HG03095 (cell line): Measurements from ENCODE around the gene RNPS1.

Experiments used
- ATAC-seq: cut with Tn5 transposase; IDR thresholded peaks from one replicate; pipeline ENCODE4 v1.9.1; 2021; ENCODE audit warnings: moderate library complexity; ENCODE audit not compliant: unreplicated experiment

The RNPS1 gene

GRCh38 chr16:2236337-2237101 is 31.4 kb downstream of the RNPS1 start, which contains the start of gene DNASE1L2:
DNASE1L2 (plus strand) TSS chr16:2236444; CDS start chr16:2236817, 373 bp downstream.
- ATAC-seq = no peak

GRCh38 chr16:2235695-2236336 is 32.1 kb downstream of the RNPS1 start:
- no peak for ATAC-seq

DNA sequence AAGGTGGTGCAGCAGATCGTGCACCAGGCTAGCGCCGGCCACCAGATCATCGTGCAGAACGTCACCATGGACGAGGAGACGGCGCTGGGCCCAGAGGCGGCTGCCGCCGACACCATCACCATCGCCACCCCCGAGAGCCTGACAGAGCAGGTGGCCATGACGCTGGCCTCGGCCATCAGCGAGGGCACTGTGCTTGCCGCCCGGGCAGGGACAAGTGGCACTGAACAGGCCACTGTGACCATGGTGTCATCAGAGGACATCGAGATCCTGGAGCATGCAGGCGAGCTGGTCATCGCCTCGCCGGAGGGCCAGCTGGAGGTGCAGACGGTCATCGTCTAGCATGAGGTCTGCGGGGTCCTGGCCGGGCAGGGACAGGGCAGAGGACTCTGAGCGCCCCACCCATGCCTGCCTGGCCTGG is 32.7 kb downstream of the RNPS1 start:
- ATAC-seq = no peak

DNA sequence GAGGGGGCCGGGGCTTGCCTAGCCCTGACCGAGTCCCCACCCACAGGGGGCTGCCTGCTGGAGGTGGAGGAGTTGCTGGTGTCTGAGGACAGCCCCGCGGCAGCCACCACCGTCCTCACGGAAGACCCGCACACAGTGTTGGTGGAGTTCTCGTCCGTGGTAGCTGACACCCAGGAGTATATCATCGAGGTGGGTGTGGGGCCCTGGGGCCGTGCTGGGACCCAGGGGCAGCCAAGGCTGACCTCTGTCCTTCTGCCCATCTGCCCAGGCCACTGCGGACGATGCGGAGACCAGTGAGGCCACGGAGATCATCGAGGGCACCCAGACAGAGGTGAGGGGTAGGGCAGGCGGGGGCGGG is 33.1 kb downstream of the RNPS1 start:
- ATAC-seq = no peak

- no peak for ATAC-seq
Measured at GRCh38 chr16:2233872-2234812, 33.8 kb downstream of the RNPS1 start.

DNA sequence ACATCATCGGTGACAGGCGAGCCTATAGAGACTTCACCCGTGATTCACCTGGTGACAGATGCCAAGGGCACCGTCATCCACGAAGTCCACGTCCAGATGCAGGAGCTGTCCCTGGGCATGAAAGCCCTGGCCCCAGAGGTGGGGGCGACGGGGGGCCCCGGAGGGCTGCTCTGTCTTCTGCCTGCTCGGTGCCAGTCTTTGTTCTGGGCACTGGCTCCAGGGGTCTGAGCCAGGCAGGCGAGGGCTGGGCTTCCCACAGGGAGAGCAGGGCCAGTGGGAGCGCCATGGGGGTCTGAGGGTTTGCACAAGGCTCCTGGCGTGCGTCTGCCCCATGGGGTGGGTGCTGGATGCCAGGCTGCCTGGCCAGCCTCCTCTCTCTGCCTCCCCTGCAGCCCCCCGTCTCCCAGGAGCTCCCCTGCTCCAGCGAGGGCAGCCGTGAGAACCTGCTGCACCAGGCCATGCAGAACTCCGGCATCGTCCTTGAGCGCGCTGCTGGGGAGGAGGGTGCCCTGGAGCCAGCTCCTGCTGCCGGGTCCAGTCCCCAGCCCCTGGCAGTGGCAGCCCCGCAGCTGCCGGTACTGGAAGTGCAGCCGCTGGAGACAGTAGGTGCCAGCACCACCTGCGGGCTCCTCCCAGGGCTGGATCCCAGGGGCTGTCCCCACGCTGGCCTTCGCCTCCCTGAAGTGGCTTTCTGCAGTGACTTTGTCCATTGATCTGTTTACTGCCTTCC is 34.7 kb downstream of the RNPS1 start:
- no peak for ATAC-seq

DNA sequence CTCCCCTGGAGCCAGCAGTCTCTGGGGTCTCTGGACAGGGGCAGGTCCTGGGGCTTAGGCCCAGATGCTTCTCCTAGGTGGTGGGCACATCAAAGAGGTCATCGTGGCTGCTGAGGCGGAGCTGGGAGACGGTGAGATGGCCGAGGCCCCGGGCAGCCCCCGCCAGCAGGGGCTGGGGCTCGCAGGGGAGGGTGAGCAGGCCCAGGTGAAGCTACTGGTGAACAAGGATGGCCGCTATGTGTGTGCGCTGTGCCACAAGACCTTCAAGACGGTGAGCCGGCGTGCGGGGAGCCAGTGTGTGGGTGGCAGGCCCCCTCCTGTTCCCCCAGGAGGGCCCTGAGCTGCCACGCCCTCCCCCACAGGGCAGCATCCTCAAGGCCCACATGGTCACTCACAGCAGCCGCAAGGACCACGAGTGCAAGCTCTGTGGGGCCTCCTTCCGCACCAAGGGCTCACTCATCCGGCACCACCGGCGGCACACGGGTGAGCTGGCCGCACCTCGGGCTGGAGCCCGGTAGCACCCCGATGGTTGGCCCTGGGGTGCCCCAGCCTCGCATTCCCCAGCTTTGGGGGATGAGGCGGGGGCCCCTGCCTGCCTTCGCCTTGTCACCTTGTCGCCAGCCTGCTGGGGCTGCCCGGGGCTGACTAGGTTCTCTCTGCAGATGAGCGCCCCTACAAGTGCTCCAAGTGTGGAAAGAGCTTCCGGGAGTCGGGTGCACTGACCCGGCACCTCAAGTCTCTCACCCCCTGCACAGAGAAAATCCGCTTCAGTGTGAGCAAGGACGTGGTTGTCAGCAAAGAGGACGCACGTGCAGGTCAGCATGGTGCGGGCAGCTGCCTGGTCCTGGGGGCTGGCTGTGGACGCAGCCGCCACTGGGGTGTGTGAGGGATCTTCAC is 35.6 kb downstream of the RNPS1 start:
- no peak for ATAC-seq

- ATAC-seq = no peak
Measured at GRCh38 chr16:2231016-2231931, 36.7 kb downstream of the RNPS1 start.

- no peak for ATAC-seq
Measured at GRCh38 chr16:2230376-2230775, 37.5 kb downstream of the RNPS1 start.

DNA sequence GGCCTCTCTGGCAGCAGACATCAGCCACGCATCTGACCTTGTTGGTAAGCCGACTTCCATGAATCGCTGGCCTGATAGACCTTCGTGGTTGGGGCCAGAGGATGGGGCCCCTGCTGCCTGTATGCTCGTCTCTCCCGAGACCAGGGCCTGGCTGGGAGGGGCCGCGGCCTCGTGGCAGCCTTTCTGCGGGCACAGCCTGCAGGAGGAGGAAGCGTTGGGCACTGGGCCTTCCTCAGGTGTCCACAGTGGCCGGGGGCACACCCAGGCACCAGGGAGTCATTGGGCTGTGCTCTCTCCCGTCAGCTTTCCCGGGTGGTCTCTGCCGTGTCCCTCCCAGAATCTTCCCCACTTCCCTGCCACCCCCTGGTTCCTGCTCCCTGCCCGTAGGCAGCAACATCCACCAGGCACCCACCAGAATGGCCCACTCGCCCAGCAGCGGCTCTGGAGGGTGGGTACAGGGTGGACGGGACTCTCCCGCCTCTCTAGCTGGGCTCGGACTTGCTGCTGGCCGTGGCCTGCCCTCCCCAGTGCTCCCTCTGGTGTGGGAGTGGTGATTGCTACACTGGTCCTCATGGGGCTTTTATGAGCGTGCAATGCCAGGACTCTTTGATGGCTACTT is 38.2 kb downstream of the RNPS1 start:
- no peak for ATAC-seq

GRCh38 chr16:2229091-2229490 is 38.8 kb downstream of the RNPS1 start:
- no peak for ATAC-seq

GRCh38 chr16:2228161-2228824 is 39.6 kb downstream of the RNPS1 start:
- ATAC-seq = no peak

DNA sequence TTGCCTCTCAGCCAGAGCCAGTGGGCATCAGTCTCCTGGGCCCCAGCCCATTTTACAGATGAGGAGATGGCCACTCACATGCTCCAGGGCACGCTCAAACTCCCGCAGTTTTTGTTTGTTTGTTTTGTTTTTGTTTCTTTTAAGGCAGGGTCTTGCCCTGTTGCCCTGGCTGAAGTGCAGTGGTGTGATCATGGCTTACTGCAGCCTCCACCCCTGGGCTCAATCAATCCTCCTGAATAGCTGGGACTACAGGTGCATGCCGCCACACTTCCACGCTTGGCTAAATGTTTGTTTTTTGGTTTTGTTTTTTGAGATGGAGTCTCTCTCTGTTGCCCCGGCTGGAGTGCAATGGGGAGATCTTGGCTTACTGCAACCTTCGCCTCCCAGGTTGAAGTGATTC is 41.0 kb downstream of the RNPS1 start:
- no peak for ATAC-seq

DNA sequence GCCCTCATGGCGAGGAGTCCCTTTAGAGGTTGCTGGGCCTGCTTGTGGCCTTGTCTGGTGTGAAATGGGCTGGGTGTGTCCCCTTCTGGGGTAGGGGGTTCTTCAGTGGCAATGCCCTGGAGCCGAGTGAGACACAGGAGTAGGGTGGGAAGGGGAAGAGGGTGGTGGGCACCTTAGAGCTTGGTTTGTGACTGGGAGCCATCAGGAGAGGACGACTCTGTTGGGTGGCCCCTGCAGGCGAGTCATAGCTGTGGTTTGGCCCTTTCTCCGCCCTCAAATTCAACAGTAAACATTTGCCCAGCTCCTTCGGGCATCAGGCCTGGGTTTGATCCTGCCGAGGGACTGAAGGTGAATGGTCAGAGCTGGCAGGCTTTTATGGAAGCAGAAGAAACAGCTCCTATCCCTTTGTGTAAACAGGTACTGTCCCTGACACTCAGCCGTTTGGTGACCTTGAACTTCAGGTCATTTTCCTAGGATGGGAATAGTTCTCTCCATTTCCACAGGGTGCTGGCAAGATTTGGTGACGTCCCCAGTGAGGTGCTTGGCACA is 41.6 kb downstream of the RNPS1 start:
- ATAC-seq = no peak

DNA sequence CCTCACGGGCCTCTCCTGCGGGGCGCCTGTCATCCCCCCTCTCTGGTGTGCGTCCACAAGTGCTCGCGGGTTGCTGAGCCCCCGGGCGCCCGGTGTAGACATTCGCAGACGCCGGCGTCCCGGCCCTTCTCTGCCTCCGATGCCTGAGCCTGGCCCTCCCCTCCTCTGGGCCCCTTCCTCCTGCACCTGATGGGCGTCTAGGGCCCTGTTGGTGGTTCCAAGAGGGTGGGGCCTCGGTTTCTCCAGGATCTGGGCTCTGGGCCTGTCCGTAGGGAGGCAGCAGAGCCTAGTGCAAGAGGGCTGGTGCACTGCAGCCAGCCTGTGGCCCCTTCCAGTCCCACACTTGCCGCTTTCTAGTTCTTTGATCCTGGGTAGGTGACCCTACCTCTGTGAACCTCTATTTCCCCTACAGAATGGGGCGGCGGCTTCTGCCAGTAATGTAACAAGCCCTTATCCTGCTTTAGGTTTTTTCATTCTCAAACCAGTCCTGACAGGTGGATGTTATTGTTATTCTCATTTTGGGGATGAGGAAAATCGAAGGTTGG is 43.9 kb downstream of the RNPS1 start:
- ATAC-seq = peak; percentile 19

DNA sequence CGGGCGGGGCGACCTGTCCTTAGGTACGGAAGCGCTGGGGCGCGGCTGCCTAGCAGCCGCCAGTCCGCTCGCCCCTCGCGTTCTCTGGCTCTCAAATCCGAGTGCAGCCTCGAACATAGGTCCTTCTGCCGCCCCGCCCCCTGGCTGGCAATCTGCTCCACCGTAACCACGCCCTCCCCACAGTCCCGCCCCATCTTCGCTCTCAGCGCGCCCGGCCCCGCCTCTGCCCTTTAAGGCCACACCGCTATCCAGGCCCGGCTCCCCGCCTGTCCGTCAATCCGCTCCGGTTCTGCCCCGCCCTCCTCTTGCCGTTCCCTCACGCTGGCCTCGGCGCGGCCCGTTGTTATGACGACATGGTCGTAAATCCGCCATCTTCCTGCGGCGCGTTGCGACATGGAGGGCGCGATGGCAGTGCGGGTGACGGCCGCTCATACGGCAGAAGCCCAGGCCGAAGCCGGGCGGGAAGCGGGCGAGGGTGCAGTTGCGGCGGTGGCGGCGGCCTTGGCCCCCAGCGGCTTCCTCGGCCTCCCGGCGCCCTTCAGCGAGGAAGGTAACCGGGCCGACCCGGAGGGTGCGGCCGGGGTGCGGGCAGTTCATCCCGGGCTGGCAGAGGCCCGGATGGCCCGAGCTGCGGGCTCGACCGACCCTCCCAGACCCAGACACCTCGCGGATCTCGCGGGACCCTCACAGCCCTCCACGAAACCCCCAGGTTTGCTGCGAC is 44.5 kb downstream of the RNPS1 start, which contains the start of gene E4F1:
TSS of gene E4F1 (plus strand) at position 371 of the 721 bp plus-strand sequence. CDS start at position 394, 23 bp downstream.
- peak; percentile 86 for ATAC-seq
